Measurements from ENCODE around the gene CENATAC.
"Not testable (repeated sequence)": the region's sequence is repeated elsewhere in the genome, so short reads cannot be mapped to it uniquely, and the experiment has no call there.

CENATAC gene

GRCh38 chr11:118975771-118976709 is 21.9 kb upstream of the CENATAC start:
- Histone ChIP-seq H3K9me3 (ENCODE audit: insufficient read depth, low read length) (no peaks in the 10 kb centered on the region), H3K27ac (ENCODE audit: low read length) (no peak overlapping the region), H4K20me1 (ENCODE audit: insufficient read depth, low read length) (no peaks in the 10 kb centered on the region), H3K4me1 (ENCODE audit: low read length) (no peaks in the 10 kb centered on the region), H3K27me3 (ENCODE audit: low read depth, low read length) (peaks cover 13% of the 10 kb centered on the region), H3K4me3 (ENCODE audit: low read length) (no peak overlapping the region), H3K36me3 (replicated peaks; ENCODE audit: low read depth, low read length) (no peaks in the 10 kb centered on the region), H3K79me2 (ENCODE audit: low read length) (no peaks in the 10 kb centered on the region), H3K9ac (ENCODE audit: low read length) (no peak overlapping the region), H3K4me2 (ENCODE audit: low read length) (no peak overlapping the region), H2AFZ (ENCODE audit: low read depth, low read length) (no peak overlapping the region)
- TF ChIP-seq EZH2phosphoT487 (IDR thresholded peaks at IDR 0.05; ENCODE audit: low read depth) (no peak), CTCF (IDR thresholded peaks at IDR 0.05; ENCODE audit: low read depth, low read length) (no peak)

- H2AFZ ChIP-seq (ENCODE audit: low read depth, low read length): 0 out of 2 replicates have a peak overlapping the region, but pooled peaks have one; percentile 60
- no peaks in the 10 kb centered on the region for H3K36me3 ChIP-seq (replicated peaks; ENCODE audit: low read depth, low read length)
- H3K9ac ChIP-seq (ENCODE audit: low read length): no peak overlapping the region
- H3K27ac ChIP-seq (ENCODE audit: low read length): no peak overlapping the region
- no peak overlapping the region for H3K4me3 ChIP-seq (ENCODE audit: low read length)
- no peak overlapping the region for H3K4me2 ChIP-seq (ENCODE audit: low read length)
- no peak for TF ChIP-seq CTCF (IDR thresholded peaks at IDR 0.05; ENCODE audit: low read depth, low read length)
- TF ChIP-seq EZH2phosphoT487 (IDR thresholded peaks at IDR 0.05; ENCODE audit: low read depth): no peak
- H3K27me3 ChIP-seq (ENCODE audit: low read depth, low read length): peaks cover 13% of the 10 kb centered on the region
- H3K79me2 ChIP-seq (ENCODE audit: low read length): no peaks in the 10 kb centered on the region
- no peaks in the 10 kb centered on the region for H4K20me1 ChIP-seq (ENCODE audit: insufficient read depth, low read length)
- H3K4me1 ChIP-seq (ENCODE audit: low read length): no peaks in the 10 kb centered on the region
- H3K9me3 ChIP-seq (ENCODE audit: insufficient read depth, low read length): no peaks in the 10 kb centered on the region
Observed at GRCh38 chr11:118979434-118979833, 18.5 kb upstream of the CENATAC start.

GRCh38 chr11:118980191-118980881 is 17.6 kb upstream of the CENATAC start:
- Histone ChIP-seq H3K36me3 (replicated peaks; ENCODE audit: low read depth, low read length) (no peaks in the 10 kb centered on the region), H3K27ac (ENCODE audit: low read length) (no peak overlapping the region), H3K27me3 (ENCODE audit: low read depth, low read length) (peaks cover 6% of the 10 kb centered on the region; the same call in 1 of the 2 replicates), H2AFZ (ENCODE audit: low read depth, low read length) (no peak overlapping the region), H3K4me1 (ENCODE audit: low read length) (no peaks in the 10 kb centered on the region), H3K79me2 (ENCODE audit: low read length) (no peaks in the 10 kb centered on the region), H4K20me1 (ENCODE audit: insufficient read depth, low read length) (no peaks in the 10 kb centered on the region), H3K9me3 (ENCODE audit: insufficient read depth, low read length) (no peaks in the 10 kb centered on the region), H3K4me2 (ENCODE audit: low read length) (no peak overlapping the region), H3K4me3 (ENCODE audit: low read length) (no peak overlapping the region), H3K9ac (ENCODE audit: low read length) (no peak overlapping the region)
- TF ChIP-seq EZH2phosphoT487 (IDR thresholded peaks at IDR 0.05; ENCODE audit: low read depth) (no peak), CTCF (IDR thresholded peaks at IDR 0.05; ENCODE audit: low read depth, low read length) (no peak)

- H4K20me1 ChIP-seq (ENCODE audit: insufficient read depth, low read length); H3K36me3 ChIP-seq (replicated peaks; ENCODE audit: low read depth, low read length); H3K4me1 ChIP-seq (ENCODE audit: low read length); H3K4me2 ChIP-seq (ENCODE audit: low read length); H3K9ac ChIP-seq (ENCODE audit: low read length); H3K27me3 ChIP-seq (ENCODE audit: low read depth, low read length); H3K79me2 ChIP-seq (ENCODE audit: low read length); H3K27ac ChIP-seq (ENCODE audit: low read length); H3K9me3 ChIP-seq (ENCODE audit: insufficient read depth, low read length); H2AFZ ChIP-seq (ENCODE audit: low read depth, low read length); H3K4me3 ChIP-seq (ENCODE audit: low read length): not testable (repeated sequence)
Observed at GRCh38 chr11:118984337-118984736, 13.6 kb upstream of the CENATAC start.

Data from OCI-LY3 (cell line).